ENCODE results near the gene IFNA13.

IFNA13 gene

DNA sequence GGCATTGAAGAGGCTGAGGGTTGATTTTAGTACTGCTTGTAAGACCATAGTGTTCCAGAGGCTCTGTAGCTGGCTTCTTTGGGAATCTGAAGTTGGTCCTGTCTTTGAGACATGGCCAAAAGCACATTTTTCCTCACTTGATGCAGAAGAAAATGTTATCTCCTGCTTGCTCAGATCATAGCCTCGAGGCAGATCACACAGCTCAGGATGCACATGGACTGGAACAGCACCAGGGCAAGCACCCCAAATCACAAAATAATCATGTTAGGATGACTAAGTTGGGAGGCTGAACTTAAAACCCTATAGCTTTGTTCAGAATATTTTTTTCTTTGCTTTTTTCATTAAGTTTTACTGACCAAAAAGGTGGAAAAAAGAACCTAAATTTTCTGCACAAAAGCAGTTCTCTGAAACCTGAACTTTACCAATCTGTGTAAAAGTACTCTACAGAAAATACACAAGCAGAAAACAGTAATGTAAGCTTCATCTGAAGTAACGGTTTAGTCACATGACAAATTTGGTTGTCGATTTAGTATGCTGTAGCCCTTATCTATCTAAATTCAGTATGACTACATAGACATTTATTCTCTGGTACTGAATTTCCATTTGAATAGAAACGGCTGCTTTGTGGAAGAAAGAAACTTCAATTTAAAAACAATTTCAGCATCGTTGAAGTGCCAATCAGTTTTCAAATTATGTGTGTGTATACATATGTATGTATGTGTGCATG is 36.0 kb downstream of the IFNA13 start:
- Mint-ChIP-seq H3K4me3 (peak overlapping the region; percentile 93), H3K36me3 (ENCODE audit: low read depth) (peaks cover 43% of the 10 kb centered on the region), H3K27ac (no peak overlapping the region), H3K9me3 (no peaks in the 10 kb centered on the region), H3K27me3 (no peaks in the 10 kb centered on the region), H3K4me1 (ENCODE audit: low read depth) (peaks cover 82% of the 10 kb centered on the region)

GRCh38 chr9:21326526-21327139 is 41.2 kb downstream of the IFNA13 start:
- Mint-ChIP-seq H3K36me3 (ENCODE audit: low read depth) (peaks cover 52% of the 10 kb centered on the region), H3K27ac (no peak overlapping the region)

DNA sequence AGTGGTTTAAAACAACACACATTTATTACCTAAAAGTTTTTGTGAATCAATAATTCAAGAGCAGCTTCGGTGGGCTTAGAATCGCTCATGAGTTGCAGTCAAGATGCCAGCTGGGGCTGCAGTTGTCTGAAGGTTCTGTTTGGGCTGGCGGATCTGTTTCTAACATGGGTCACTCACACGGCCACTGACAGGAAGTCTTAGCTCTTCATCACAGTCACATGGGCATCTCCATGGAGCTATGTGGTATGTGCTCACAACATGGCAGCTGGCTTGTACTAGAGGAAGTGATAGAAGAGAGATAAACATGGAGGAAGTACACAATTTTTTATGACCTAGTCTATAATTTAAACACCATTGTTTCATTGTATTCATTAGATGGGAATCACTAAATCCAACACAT is 43.8 kb downstream of the IFNA13 start:
- H3K9me3 Mint-ChIP-seq, result no peaks in the 10 kb centered on the region
- H3K4me3 Mint-ChIP-seq, result no peak overlapping the region
- H3K27ac Mint-ChIP-seq, result peak overlapping the region; percentile 33
- peaks cover 24% of the 10 kb centered on the region for H3K4me1 Mint-ChIP-seq (ENCODE audit: low read depth)
- H3K27me3 Mint-ChIP-seq, result no peaks in the 10 kb centered on the region
- peaks cover 39% of the 10 kb centered on the region for H3K36me3 Mint-ChIP-seq (ENCODE audit: low read depth)

More at GRCh38 chr9:21326526-21327139, 41.2 kb downstream of the IFNA13 start:
- H3K27me3 Mint-ChIP-seq, result no peaks in the 10 kb centered on the region
- H3K4me3 Mint-ChIP-seq, result no peak overlapping the region
- H3K9me3 Mint-ChIP-seq, result no peaks in the 10 kb centered on the region
- peaks cover 45% of the 10 kb centered on the region for H3K4me1 Mint-ChIP-seq (ENCODE audit: low read depth)

DNA sequence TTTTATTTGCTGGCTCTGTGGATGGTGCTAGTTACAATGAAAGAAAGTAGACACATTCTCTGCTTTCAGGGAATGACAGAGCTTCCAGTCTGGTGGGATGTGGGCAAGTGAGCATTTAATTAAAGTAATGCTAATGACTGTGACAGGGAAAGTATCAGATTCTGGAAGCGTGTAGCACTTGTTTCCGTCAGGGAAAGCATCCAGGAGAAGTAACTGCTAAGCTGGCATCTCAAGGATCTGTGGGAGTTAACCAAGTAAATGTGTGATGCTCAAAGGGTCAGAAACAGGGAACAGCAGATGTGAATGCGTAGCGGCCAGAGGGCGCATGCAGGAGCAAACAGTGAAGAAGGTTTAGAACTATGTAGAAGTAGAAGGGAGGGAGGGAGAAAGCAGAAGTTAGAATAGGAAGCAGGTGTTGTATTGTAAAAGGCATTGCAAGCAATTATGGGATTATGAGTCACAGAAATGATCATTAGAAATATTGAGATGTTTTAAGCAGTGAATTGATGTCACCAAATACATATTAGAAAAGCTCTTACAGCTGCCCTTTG is 44.9 kb downstream of the IFNA13 start:
- no peak overlapping the region for H3K27ac Mint-ChIP-seq
- H3K9me3 Mint-ChIP-seq, result no peaks in the 10 kb centered on the region
- H3K4me3 Mint-ChIP-seq, result no peak overlapping the region
- H3K4me1 Mint-ChIP-seq (ENCODE audit: low read depth), result peaks cover 19% of the 10 kb centered on the region
- H3K36me3 Mint-ChIP-seq (ENCODE audit: low read depth), result peaks cover 39% of the 10 kb centered on the region
- H3K27me3 Mint-ChIP-seq, result no peaks in the 10 kb centered on the region

DNA sequence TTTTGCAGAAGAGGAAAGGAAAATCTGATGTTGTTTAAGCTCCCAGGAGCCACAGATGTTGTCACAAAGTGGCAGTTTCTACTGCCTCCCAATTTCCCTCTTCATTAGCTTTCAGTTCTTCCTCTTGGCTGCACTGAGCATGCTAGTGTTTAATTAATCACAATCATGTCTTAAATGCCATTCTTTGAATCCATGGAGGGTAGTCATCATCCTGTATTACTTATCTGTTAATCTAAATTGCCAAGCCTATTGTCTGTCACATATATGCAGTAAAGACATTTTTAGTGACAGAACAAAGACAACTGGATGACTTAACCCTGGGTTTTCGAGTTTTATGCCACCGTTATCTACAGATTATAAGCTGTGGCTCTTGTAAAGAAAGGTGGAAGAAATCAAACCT is 47.4 kb downstream of the IFNA13 start:
- Mint-ChIP-seq H3K27ac (no peak overlapping the region), H3K36me3 (ENCODE audit: low read depth) (peaks cover 24% of the 10 kb centered on the region), H3K9me3 (no peaks in the 10 kb centered on the region), H3K27me3 (no peaks in the 10 kb centered on the region), H3K4me3 (no peak overlapping the region), H3K4me1 (ENCODE audit: low read depth) (peaks cover 4% of the 10 kb centered on the region)

GRCh38 chr9:21317956-21318923 is 49.6 kb downstream of the IFNA13 start:
- H3K9me3 Mint-ChIP-seq, result no peaks in the 10 kb centered on the region
- no peak overlapping the region for H3K4me3 Mint-ChIP-seq
- H3K36me3 Mint-ChIP-seq (ENCODE audit: low read depth), result peaks cover 10% of the 10 kb centered on the region
- H3K4me1 Mint-ChIP-seq (ENCODE audit: low read depth), result peaks cover 4% of the 10 kb centered on the region
- H3K27ac Mint-ChIP-seq, result no peak overlapping the region
- H3K27me3 Mint-ChIP-seq, result no peaks in the 10 kb centered on the region
